Stimulated activated CD8-positive, alpha-beta memory T cell treated with anti-CD3 and anti-CD28 coated beads, Interleukin-4, amount 100 ng/mL, for 24 hours (primary cell): Measurements from ENCODE around the gene FBRSL1.

Experiments used
- DNase-seq: peaks from one replicate; pipeline ENCODE4 v3.0.0-alpha.2; 2020; ENCODE audit warnings: low read depth

The FBRSL1 gene

GRCh38 chr12:132484183-132484890, 5.6 kb upstream of the FBRSL1 start:
- DNase-seq = no peak

GRCh38 chr12:132484891-132485441, 5.0 kb upstream of the FBRSL1 start:
- DNase-seq = no peak

GRCh38 chr12:132485619-132486018, 4.3 kb upstream of the FBRSL1 start:
- DNase-seq = no peak

GRCh38 chr12:132486168-132486567, 3.8 kb upstream of the FBRSL1 start:
- DNase-seq = no peak

GRCh38 chr12:132486576-132486975, 3.4 kb upstream of the FBRSL1 start:
- no peak for DNase-seq

GRCh38 chr12:132487311-132487741, 2.6 kb upstream of the FBRSL1 start:
- no peak for DNase-seq

GRCh38 chr12:132488127-132489077, 1.5 kb upstream of the FBRSL1 start:
- no peak for DNase-seq

- peak; percentile 50 for DNase-seq
These were observed 811 bp upstream of the FBRSL1 start for GRCh38 chr12:132489078-132489601.

GRCh38 chr12:132490422-132491137, 629 bp downstream of the FBRSL1 start:
- no peak for DNase-seq

- no peak for DNase-seq
These were observed 1.2 kb downstream of the FBRSL1 start for GRCh38 chr12:132491138-132491663.

- no peak for DNase-seq
These were observed 1.9 kb downstream of the FBRSL1 start for GRCh38 chr12:132491761-132492378.

GRCh38 chr12:132492522-132492921, 2.6 kb downstream of the FBRSL1 start:
- no peak for DNase-seq

- no peak for DNase-seq
These were observed 3.0 kb downstream of the FBRSL1 start for GRCh38 chr12:132492951-132493350.

GRCh38 chr12:132493482-132494178, 3.7 kb downstream of the FBRSL1 start:
- no peak for DNase-seq

- DNase-seq = no peak
These were observed 4.6 kb downstream of the FBRSL1 start for GRCh38 chr12:132494294-132495164.

GRCh38 chr12:132495165-132495544, 5.2 kb downstream of the FBRSL1 start:
- DNase-seq = no peak

- DNase-seq = no peak
These were observed 5.8 kb downstream of the FBRSL1 start for GRCh38 chr12:132495629-132496357.

GRCh38 chr12:132496358-132496669, 6.4 kb downstream of the FBRSL1 start:
- DNase-seq = no peak

- no peak for DNase-seq
These were observed 6.8 kb downstream of the FBRSL1 start for GRCh38 chr12:132496710-132497109.
